HG03135 (cell line): ENCODE measurements around the gene IL12RB2.

Source experiments
- ATAC-seq: cut with Tn5 transposase; IDR thresholded peaks from one replicate; pipeline ENCODE4 v1.9.1; 2021; ENCODE audit warnings: mild to moderate bottlenecking, moderate library complexity; ENCODE audit not compliant: unreplicated experiment

Gene IL12RB2

DNA sequence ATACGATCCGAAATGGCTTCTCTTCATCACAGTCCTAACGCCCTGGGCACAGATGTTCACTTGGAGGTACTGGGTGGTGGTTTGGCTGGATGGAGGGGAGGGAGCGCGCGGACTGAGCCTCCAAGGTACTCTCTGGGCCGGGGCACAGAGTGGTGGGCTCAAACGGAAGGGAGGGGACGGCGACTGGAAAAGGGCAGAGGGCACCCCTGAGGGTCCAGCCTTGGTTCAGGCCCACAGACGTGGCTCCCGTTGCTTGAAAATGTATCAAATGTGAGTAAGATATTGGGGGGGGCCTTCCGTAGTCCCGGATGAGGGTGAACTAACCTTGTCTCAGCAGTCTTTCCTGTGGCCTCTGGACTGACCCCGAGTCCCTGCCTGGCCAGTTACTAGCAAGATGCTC is 463 bp downstream of the IL12RB2 start:
- ATAC-seq, result no peak

DNA sequence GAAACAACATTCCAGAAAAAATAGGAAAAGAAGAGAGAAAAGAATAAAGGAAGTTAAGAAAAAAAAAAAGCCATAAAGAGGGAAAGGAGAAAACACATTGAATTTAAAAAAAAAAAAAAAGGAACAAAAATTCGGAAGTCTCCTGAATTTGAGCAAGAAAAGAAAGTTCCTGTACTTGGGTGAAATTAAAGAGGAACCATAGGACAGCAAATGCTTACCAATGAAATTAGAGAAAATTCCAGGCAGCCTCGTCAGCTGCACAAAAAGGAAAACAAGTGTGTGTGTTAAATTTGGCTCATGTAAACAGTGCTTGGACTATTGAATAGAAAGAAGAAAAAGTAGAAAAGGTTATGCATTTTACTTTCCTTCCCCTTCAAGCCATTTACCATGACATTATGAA is 4.9 kb downstream of the IL12RB2 start:
- ATAC-seq, result no peak

DNA sequence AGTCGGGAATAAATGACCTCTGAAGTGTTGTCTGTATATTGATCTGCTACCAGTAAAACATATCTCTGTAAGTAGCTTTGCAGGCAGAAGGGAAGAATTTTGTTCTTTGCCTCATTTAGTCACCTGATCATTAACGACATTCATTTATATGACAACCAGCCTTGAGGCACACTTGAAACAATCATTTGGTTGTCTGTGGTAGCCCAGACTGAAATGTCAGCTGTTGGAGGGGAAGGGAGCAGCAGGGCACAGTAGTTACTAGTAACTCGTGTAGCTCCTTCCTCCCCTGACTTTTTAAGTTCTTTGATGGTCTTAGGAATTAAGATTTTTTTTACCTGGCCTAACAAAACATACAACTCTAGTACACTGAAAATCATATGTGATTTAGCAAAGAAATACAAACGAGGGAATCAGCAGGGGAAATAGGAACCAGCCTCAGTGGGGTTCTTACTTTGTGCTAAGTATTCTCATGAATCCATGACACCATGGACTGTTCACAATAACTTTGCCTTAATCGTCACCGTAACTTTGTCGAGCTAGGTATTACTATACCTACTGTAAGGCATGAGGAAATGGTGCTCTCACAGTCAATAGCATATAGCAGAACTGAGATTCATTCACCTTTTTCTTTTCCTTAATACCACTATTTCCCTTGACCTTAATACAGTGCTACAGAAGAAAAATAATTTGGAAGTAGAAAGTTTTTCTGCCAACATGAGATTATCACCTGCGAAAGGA is 6.4 kb downstream of the IL12RB2 start:
- no peak for ATAC-seq

DNA sequence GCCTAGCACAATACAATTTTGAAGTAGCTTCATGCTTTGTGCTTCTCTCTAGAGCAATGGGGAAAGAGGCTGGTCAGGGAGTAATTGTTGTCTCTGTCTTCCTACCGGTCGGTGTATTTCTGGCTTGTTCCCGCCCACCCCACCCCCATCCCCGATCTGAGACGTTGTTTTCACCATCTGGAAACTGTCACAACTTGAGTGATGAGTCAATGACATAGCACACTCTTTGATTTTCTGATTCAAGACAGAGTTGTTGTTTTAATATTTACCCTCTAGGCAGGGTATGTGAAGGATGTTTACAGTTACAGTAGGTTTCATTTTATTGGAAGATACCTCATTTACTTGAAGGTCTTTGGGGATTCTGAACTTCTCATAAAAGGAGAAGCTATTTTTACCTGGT is 7.0 kb downstream of the IL12RB2 start:
- ATAC-seq, result no peak

DNA sequence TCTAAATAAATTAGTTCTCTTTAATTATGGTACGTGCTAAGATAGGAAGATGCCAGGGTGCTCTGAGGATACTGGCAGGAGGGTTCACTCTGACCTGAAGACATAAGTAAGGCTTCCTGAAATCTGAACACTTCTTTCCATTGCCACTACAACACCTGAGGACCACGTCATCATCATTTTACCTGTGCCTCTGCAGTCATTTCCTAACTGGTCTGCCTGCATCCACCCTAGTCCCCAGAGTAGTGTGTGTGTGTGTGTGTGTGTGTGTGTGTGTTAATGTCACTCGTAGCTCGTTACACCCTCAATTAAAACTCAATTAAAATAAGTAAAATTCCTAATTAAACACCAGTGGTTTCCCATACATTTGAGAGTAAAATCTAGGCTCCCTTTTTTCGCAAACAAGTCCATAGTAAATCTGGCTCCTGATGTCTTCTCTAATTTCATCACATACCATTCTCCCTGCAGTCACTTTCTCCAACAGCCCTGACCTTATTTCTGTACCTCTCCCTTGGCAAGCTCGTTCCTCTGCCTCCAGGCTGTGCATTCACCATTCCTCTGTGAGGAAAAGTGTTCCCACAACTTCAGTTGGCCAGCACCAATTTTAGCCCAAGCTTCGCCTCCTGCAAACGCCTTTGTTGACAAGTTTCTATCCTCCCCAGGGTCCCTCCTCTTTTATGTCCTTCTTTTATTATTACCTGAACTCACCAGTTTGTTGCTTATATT is 8.7 kb downstream of the IL12RB2 start:
- no peak for ATAC-seq

DNA sequence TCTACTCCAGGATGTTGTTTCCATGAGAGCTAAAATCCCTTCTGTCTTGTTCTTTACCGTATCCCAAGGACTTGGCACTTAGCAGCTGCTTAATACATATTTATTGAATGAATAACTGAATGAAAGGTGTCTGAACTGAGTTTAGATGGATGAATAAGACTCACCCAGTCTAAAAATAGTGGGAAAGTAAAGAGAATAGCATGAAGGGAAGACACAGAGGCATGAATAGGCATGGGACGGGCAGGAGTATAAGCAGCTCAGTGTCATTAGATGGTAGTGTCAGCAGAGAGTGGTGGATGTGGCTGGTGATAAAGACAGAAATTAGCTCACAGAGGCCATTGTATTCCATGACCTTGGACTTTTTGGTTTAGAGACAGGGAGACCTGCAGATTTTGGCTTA is 9.2 kb downstream of the IL12RB2 start:
- ATAC-seq, result no peak

DNA sequence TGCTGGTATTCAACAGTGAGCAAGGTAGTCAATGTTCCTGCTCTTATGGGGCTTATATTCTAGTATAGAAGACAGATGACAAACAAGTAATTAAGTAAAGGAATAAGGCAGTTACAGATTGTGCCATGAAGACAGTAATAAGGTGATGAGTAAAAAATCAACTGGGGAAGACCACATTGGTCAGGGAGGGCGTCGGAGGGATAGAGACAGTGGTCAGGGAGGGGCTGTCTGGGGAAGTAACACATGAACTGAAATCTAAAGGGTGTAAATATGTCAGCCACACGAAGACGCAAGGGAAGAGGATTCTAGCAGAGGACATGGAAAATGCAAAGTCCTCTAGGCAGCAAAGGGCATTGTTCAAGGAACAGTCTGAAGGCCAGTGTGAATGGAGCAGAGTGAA is 10.1 kb downstream of the IL12RB2 start:
- no peak for ATAC-seq

DNA sequence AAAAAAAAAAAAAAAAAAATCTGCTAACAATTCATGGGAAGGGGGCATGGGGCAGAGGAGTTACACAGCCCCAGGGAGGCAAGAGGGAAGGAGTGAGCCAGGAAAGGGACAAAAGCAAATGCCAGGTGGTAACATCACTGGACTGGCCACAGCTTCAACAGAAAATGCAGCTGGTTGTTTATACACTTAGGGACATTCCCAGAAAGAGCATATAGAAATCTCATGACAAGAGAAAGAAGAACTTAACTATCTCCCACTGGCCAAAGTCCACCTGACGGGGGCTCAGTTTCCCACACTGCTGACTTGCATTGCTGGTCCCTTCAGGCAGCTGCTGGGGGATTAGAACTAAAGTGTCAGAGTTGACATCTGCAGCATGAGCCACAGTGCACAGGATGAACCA is 14.8 kb downstream of the IL12RB2 start:
- ATAC-seq, result no peak

DNA sequence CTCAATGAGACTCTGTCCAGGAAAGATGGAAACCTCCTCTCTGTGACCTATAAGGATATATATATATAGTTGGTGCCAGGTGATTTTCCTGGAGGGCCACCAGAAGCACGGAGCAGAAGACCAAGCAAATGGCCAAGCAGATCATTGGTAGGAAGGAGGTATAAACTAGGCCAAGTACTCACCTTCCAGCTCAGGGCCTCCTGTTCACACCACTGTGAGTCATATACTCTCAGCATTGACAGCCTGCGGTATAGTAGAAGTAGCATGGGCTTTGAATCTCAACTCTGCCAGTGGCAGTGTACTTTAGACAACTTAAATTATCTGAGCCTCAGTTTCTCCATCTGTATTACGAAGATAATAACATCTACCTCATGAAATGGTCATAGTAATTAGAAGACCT is 15.4 kb downstream of the IL12RB2 start:
- no peak for ATAC-seq

DNA sequence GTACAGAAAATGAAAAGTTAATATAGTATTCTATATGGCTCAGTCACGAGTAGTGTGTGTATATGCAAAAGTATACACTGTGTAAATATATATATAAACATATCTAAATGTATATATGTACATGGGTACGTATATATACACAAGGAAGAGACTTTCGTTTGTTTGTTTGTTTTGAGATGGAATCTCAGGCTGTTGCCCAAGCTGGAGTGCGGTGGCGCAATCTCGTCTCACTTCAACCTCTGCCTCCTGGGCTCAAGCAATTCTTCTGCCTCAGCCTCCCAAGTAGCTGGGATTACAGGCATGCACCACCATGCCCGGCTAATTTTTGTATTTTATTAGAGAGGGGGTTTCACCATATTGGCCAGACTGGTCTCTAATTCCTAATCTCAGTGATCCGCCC is 16.4 kb downstream of the IL12RB2 start:
- no peak for ATAC-seq

DNA sequence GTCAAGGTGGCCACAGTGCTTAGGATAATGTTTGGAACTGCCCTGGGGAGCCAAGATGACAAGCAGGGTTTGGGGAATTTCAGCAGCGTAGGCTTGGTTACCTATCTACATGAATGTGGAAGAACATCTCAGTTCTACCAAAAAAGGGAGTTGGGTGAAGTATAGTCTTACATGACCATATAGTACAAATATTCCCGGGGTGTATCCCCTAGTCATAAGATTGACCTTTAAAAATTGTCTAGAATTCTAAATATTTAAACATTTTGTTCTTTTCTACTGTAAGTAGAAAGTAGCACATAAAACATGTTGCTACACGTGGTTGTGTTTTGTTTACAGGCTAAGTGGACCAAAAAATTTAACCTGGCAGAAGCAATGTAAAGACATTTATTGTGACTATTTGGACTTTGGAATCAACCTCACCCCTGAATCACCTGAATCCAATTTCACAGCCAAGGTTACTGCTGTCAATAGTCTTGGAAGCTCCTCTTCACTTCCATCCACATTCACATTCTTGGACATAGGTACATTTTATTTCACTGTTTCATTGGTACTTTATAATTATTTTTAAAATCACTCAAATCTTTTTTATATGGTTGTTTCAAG is 20.3 kb downstream of the IL12RB2 start:
- no peak for ATAC-seq

DNA sequence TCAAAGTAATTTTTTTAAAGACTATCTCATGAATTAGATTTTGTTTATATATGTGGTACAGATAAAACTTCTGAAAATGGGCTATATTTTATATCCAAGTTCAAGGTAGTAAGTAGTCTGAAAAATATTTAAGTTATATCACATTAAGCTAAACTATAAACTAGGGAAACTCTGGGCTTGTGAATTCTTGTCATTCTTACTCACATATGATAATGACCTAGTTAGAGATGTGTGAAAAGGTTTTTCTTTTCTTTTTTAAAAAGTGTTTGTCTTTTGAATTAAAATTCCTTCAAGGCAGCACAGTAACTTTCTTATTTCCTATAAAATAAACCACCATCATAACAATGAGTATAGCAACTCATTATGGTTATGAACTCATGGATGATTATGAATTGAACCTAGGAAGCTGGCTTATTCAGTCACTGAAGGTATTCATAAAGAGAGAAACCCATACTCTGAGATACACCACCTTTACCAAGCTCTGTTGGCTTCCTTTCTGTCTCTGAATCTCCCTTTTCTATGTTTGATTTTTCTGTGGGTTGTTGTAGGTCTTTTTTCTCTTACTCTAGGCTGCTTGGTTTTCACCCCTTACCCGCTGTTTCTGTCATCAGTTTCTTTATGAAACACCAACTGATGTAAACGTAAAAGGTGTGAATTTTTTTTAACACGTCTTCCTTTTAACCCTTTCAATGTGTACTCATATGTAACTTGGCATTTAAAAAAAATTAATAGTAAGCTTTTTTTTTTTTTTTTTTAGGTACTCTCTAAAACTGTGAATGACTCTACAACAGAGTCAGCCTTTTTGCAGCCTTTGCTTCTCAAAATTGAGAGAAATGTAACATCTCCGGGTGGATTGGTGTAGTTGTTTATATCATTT is 25.2 kb downstream of the IL12RB2 start:
- peak; percentile 84 for ATAC-seq

DNA sequence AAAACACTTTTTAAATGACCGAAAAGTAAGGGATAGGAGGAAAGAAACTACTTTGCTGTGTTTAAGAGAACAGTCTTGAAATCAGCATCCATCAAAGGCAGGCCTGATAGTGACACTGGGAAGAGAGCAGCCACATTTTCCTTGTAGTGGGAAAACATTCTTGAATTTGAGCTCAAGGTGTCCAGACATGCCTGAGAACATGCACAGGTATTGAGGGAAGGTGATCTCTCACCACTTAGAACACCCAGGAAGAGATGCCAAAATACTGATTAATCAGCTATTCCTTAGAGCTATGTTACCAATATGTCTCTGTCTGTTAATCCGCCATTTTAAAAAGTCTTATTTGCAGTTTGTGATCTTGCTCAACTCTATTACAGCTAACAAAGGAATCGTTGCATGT is 25.9 kb downstream of the IL12RB2 start:
- no peak for ATAC-seq

DNA sequence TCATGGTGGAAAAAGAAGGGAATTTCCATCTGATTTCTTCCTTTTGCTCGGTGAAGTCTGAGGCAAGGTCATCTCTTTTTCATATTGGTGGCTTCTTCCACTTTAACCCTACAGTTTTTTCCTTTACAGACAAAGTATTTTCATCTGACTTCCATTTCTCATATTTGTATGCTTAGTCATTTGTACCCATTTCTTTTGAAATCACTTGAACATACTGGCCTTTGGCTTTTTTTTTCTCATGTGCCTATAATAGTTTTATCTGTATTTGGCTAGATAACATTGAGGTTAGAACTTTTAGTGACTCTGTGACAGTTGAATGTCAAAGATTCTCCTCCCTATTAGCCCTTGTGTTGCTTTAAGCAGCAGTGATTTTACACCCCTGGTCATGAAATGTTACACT is 27.7 kb downstream of the IL12RB2 start:
- ATAC-seq, result no peak

DNA sequence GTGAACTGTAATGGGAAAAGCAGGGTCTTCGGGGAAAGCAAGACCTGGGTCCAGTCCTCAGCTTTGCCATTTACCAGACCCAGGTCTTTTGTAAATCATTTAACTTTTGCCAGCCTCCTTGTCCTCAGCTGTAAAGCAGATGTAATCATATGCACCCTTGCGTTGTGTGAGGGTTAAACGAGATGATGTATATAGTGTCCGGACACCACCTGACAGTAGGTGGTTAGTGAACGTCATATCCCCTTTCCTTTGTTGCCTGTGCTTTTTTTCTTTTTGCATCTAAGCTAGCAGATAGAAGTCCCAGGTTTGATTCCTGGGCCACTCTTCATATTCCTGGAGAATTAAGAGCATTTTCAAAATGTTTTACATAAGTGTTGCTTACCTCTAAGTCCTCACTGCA is 28.5 kb downstream of the IL12RB2 start:
- ATAC-seq, result no peak

DNA sequence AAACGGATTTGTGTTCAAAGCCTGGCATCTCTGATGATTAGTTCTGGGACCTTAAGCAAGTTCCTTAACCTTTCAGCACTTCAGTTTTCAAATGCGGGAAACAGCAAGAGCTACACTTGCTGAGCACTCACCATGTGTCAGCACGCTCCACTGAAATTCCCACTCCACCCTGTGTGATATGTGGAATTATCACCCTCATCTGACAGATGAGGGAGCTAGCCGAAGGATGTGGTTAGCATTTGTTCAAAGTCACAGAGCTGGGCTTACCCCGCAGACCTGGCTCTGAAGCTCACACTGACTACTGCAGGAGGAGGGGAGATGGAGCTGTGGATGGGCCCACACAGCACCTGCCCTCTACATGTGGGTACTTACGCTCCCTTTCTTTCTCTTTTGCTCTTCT is 29.1 kb downstream of the IL12RB2 start:
- no peak for ATAC-seq

DNA sequence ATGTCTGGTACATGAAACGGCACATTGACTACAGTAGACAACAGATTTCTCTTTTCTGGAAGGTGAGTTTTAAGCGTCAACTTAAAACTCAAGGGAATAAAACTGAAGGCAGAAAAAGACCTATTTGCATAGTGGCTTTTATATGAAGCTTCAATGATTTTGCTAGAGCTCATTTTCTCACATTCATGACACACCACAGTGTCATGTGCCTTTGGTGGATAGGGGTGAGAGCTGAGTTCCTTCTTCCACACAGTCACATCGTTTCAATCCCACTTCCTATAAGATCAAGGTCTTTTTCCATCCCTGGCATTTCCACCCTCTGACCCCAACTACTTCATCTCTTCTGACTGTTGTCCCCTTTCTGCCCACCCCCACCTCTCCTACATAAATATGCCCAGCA is 31.0 kb downstream of the IL12RB2 start:
- peak; percentile 30 for ATAC-seq

DNA sequence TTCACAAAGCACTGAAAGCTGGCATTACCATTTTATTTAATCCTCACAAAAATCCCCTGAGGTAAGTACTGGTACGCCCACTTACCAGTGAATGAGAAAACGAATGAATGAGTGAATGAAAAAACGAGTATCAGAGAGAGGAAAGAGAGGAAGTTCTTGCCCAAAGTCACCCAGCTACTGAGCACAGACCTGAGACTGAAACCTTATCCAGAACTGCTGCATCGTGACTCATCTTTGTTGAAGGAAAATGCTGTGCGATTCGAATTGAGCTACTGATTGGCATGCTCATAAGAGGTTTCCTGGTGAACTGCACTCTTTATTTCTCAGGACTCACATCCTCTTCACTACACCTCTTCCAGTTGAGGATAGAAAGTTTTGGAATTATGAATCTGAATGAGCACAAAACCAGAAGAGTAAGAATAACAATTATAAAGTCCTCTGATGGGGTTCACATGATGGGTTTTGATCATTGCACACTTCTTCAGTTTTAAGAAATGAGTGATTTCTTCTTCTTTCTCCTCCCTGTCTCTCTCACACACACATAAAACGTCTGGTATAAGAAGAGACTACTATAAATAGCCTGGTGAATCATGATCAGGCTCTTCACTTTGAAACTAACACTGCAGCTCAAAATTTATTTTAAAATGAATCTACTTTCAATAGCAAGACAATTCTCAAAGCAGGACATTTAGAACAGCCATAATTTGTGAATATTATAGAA is 32.1 kb downstream of the IL12RB2 start:
- peak; percentile 41 for ATAC-seq

DNA sequence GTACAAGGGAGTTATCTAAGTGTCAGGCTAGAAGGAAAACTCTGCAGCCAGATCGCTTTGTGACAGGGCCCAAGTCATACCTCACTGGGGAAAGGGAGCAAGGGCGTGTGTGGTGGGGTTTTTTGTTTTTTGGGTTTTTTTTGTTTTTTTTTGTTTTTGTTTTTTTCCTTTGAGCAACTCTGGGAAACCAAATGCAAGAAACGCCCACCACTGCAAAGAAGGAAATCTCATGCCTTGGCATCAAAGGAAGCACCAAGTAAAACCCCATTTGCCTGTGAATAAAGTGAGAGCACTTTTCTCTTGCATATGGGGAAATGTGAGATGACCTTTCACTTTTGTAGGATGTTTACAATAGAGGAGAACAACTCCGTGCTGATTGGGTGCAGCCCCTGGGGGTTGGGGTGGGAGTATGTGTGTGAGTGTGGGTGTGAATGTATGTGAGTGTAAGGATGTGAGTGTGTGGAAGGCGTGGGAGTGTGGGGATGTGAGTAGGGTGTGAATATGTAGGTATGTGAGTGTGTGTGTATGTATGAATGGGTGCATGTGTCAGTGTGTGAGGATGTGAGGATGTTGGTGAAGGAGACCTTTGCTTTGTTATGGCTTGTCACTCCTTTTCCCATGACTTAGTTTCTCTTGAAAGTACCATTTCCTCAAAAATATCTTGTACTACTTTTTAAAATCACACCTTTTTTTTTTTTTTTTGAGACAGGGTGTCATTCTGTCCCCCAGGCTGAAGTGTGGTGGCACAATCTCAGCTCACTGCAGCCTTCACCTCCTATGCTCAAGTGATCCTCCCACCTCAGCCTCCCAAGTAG is 34.6 kb downstream of the IL12RB2 start:
- no peak for ATAC-seq

DNA sequence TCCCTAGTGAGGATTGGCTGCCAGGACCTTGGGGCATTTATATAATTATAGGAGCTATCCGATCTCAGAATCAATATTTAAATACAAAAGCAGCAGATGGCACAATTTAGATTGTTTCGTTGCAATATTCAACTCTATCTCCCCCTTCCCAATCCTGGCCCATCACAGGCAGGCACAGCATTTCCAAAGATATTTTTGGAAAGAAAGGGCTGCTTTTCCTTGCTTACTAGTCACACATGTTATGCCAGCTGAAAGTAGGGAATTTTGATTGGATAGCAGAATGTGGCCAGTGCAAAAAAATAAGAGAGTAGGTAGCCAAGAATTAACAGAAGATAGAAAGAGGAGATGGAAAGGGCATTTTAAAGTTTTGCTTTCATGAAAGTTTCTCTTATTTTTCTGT is 37.9 kb downstream of the IL12RB2 start:
- no peak for ATAC-seq
